GM12891 (cell line): ENCODE data around the gene FBN2. TPM values are rescaled to one million over a fixed set of nuclear protein-coding genes. Genes with fewer than 3 reads are reported as not detected.

Experiments
- DNase-seq: peaks from one replicate; pipeline ENCODE4 v3.0.0; 2011; ENCODE audit warnings: low spot score; ENCODE audit not compliant: insufficient read length
- FAIRE-seq: peaks from 2 replicates; lab custom pipeline; 2011; peaks lifted over from hg19 to GRCh38; lab: Jason Lieb, UNC
- PAX5 ChIP-seq: IDR thresholded peaks from 2 replicates; pipeline ENCODE4 v1.6.1; 2011; ENCODE audit warnings: low read length, moderate library complexity, mild to moderate bottlenecking; ENCODE audit not compliant: insufficient read depth, severe bottlenecking
- POLR2A ChIP-seq: IDR thresholded peaks from 2 replicates; pipeline ENCODE4 v1.6.1; 2011; ENCODE audit warnings: low read depth, low read length, control low read depth
- POLR2AphosphoS5 ChIP-seq: IDR thresholded peaks from 2 replicates; pipeline ENCODE4 v1.6.1; 2011; ENCODE audit warnings: low read depth, low read length, control low read depth
- POU2F2 ChIP-seq: IDR thresholded peaks from 2 replicates; pipeline ENCODE4 v1.6.1; 2011; ENCODE audit warnings: low read depth, mild to moderate bottlenecking, control low read depth, low read length, moderate library complexity
- SPI1 ChIP-seq: IDR thresholded peaks from 2 replicates; pipeline ENCODE4 v1.6.1; 2011; ENCODE audit warnings: low read depth, low read length, control low read depth
- TAF1 ChIP-seq: IDR thresholded peaks from 2 replicates; pipeline ENCODE4 v1.6.1; 2011; ENCODE audit warnings: low read depth, low read length, control low read depth
- polyA plus RNA-seq: library from polyadenylated mRNA; unstranded; fragments of >200 nt; gene quantifications from one replicate; pipeline ENCODE4 v1.2.1, GENCODE V29; 2012; ENCODE audit warnings: low read depth, missing spikeins, inconsistent platforms; ENCODE audit not compliant: missing spikeins

The FBN2 gene
- 0.06 TPM for polyA plus RNA-seq

DNA sequence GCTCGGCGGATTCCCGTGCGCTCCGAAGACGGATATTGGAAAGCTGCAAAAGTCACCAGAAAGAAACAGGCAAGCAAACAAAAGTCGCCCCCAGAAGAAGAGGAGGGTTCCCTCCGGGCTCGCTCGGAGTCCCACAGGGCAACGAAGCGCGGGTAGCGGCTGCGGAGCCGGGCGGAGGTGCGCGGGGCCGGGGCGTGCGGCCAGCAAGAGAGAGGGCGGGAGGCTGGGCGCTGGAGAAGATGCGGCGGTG lies at the start of gene FBN2:
TSS of gene FBN2 (minus strand) at position 246 of the 250 bp plus-strand sequence. CDS start 642 bp downstream, outside the sequence.
- DNase-seq, result no peak
- no peak for TF ChIP-seq TAF1
- no peak for FAIRE-seq

DNA sequence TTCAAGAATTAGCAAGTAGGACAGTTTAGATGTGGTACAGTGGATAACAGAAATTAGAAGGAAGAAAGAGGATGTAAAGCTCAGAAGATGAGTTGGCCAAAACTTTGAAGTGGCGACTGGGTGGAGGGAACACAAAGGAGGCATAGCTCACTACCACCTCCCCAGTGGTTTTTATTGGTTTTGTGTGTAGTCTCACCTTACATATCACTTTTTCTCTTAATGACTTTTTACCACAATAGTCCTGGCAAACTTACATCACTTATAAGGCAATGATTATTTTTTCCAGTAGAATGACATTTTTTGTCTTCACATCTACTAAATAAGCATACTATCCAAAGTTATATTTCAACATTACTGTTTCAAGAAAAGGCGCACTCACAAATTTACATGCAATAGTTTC lies 49.2 kb upstream of the FBN2 start:
- FAIRE-seq, result no peak
- no peak for DNase-seq
- TF ChIP-seq SPI1 (no peak), POLR2AphosphoS5 (no peak), POU2F2 (no peak), TAF1 (no peak), PAX5 (no peak), POLR2A (no peak)

DNA sequence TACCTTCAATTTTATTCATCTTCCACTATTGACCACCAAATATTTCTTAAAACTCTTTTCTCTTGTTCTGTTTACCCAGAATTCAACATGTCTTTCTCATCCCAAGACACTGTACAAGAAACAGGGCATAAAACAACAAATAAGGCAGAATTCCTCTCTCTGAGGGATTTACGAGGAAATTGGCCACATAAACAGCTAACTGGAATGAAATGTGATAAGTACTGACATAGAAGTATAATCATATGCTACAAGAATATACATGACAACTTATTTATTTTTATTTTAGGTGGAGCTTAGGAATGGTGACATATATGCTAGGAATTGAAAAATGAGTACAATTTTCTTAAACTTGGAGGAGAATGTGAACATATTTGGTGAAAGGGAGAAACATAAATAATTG lies 48.8 kb upstream of the FBN2 start:
- no peak for FAIRE-seq
- DNase-seq, result no peak
- TF ChIP-seq POLR2A (no peak), POU2F2 (no peak), POLR2AphosphoS5 (no peak), SPI1 (no peak), PAX5 (no peak), TAF1 (no peak)

DNA sequence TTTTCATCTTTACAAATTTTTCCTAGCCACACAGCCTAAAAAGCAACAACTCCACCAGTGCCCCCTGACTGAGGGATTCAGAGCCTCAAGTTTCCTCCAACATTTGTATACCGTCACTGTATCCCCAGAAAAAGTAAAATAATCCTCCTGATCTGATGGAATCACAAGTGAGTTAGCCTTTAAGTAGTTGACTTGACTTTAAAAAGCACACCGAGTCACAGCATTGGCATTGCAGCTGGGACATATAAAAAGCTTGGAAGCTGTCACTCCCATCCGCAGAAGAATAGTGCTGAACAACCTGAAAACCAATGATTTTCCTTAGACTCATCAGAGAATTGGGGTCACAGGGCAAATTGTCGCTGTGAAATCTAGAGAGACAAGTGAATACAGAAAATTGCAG lies 41.6 kb upstream of the FBN2 start:
- DNase-seq (no peak), FAIRE-seq (no peak)
- TF ChIP-seq SPI1, result no peak
- TF ChIP-seq POU2F2, result no peak
- TF ChIP-seq PAX5, result no peak
- no peak for TF ChIP-seq TAF1

DNA sequence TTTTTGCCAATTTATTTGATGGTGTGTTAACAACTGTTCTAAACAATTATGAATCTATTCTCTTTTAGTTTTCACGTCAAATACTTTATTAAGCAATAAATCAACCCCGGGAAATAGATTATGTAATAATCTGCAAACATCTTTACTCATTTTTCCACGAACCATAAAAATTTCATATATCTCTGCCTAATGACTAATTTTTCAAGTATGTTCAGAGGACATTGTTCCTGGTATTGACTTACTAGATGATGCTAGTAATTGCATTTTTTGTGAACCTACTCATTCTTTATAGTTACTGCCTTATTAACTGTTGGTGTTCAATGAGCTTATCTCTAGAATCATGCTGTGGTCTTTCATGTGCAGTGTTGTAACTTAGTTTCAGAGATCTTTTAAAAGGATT lies 41.0 kb upstream of the FBN2 start:
- no peak for DNase-seq
- no peak for FAIRE-seq
- no peak for TF ChIP-seq SPI1
- no peak for TF ChIP-seq TAF1
- no peak for TF ChIP-seq POLR2AphosphoS5
- TF ChIP-seq POU2F2, result no peak
- no peak for TF ChIP-seq PAX5
- TF ChIP-seq POLR2A, result no peak

DNA sequence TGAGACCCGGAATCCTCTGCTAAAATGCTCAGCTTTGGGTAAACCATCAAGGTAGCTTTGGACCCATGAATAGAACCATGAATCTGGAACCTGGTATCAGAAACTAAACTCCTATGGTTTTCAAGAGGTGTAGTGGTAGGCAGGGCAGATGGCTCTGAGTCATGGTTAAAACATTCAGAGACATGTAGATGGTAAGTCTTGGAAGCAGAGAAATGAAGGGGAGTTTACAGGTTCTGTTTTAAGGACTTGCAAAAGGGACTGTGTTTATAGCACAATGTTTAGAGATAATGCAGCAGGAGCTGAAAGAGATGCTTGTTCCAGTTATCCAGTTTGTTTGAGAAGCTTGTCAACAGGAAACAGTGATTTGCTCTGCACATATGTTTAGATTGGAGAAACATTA lies 36.0 kb upstream of the FBN2 start:
- DNase-seq (no peak), FAIRE-seq (no peak)
- no peak for TF ChIP-seq POU2F2
- no peak for TF ChIP-seq TAF1
- no peak for TF ChIP-seq SPI1
- TF ChIP-seq POLR2AphosphoS5, result no peak
- no peak for TF ChIP-seq PAX5
- no peak for TF ChIP-seq POLR2A

DNA sequence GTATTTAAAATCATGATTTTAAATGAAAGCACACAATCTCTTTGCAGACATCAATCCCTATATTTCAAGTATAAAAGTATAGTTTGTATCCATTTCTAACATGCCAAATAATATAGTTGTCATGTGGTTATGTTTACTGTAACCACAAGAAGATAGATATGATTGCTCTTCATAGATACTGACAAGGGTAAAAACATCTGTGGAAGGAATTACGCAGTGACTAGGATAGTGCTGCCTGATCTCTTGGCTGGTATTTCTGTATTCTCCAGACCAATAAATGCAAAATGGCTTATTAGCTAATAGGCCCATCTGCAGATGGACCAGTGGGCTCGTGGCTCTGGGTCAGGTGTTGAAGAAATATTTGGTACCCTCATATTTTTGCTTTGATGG lies 34.9 kb upstream of the FBN2 start:
- TF ChIP-seq POU2F2 (no peak), POLR2A (no peak), PAX5 (no peak), SPI1 (no peak), POLR2AphosphoS5 (no peak), TAF1 (no peak)
- no peak for FAIRE-seq
- DNase-seq, result no peak

DNA sequence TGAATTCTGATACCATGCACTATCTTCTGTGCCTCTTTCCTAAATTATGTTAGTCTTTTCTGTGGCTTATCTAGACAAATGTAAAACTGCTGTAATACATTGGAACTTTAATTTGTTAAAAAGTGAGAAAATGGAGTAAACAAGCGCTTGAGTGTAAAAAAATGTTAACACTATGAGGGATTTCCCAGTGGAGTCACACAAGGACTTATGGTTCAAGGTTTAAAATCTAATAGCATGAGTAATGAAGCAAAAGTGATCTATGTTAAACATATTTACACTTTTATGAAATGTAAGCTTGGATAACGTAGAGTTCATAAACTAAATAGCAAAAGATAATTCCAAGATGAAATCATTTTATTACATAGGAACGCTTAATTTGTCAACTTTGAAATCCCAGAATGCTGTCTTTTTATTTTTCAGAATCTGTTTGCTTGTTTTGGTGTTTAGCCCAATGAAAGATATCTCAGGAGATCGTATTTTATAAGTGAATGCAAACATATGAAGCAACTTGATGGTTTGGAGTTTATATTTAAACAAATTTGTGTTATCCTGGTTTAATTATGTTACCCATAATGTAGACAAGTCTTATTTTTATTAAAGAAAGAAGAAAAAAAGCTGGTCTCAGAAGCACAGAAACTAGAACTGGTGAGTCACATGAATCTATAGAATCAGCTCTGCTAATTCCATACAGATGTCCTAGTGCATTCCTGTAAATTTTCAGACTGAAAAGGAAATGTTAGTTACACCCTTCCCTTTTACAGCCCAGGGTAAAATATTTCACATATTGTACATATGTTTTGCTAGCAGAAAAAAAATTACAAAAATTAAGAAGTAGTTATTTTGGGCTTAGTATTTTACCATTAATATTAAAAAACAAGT lies 34.2 kb upstream of the FBN2 start:
- TF ChIP-seq PAX5 (no peak), POLR2AphosphoS5 (no peak), POLR2A (no peak), POU2F2 (no peak), TAF1 (no peak), SPI1 (no peak)
- FAIRE-seq (no peak), DNase-seq (no peak)

DNA sequence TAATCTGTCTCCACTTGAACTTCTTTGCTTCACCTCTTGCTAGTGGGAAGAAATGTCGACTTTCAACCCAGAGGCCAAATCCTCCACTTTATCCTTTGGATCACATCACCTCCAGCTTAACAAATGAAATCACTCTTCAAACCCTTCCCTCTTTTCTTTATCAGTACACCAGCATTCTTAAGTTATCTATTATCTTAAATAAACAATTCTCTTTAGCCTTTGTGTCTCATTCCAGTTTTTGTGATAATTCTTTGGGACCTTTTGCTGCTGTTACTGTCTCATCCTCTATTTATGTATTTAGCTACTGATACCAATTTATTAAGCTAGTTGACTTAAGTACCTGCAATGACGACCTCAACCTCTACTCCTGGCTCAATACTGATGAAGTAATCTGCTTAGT lies 28.1 kb upstream of the FBN2 start:
- no peak for DNase-seq
- no peak for FAIRE-seq
- TF ChIP-seq PAX5 (no peak), TAF1 (no peak)

DNA sequence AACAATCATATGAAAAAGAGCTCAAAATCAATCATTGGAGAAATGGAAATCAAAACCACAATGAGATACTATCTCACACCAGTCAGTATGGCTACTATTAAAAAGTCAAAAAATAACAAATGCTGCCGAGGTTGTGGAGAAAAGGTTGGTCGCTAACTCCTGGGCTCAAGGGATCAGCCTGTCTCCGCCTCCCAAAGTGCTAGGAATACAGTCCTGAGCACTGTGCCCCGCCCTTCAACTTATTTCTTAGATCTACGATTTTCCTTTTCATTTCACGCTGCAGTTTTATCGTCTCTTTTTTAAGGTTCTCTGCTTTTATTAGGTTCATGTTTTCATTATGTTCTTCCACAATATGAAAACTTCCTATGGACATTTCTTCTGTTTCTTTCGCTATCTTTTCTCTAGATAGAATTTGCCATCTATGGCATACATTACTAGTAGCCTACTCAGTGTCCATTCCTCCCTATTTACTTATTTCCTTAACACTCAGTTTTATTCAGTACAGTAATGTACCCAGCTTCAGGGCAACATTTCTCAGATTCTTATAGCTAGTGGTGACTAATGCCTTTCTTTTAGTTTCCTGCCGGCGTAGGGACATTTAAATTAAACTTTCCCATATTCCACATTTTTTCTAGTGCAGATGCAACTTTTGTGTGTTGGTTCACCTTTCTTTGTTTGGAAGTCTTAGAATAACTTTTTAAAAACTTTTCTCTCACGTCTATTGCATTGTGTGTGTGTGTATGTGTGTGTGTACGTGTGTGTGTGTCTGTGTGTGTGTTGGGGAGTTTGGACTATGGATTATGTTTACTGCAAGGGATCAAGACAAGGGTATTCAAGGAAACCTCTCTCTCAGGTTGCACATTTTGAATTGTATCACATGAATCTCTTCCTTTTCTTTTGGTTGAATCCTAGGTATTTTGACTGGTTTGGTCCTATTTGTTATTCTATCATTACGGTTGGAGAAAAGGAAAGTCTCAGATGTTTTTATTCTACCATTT lies 21.6 kb upstream of the FBN2 start:
- DNase-seq (no peak), FAIRE-seq (no peak)
- no peak for TF ChIP-seq POU2F2

DNA sequence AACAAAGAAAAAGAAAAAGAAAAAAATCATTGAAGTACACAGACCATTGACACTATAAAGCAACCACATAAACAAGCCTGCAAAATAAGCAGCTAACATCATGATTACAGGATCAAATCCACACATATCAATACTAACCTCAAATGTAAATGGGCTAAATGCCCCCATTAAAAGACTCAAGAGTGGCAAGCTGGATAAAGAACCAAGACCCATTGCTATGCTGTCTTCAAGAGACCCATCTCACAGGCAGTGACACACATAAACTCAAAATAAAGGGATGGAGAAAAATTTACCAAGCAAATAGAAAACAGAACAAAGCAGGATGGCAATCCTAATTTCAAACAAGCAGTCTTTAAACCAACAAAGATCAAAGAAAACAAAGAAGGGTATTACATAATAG lies 15.7 kb upstream of the FBN2 start:
- TF ChIP-seq PAX5 (no peak), SPI1 (no peak), POLR2A (no peak), TAF1 (no peak), POLR2AphosphoS5 (no peak), POU2F2 (no peak)
- FAIRE-seq (no peak), DNase-seq (no peak)
